GM13977 (cell line): ENCODE results near the gene DIPK1A.

Experiments used
- DNase-seq: peaks from one replicate; pipeline ENCODE4 v3.0.0; 2012; ENCODE audit warnings: low spot score
- in situ Hi-C: fragments of 300-500 bp; cut with MboI; formaldehyde crosslinking; loops from one replicate; pipeline ENCODE4 v1.12.0; 2022; ENCODE audit warnings: low sequenced_read_pairs, low pct_unique_long_range_greater_than_20kb, mixed read lengths, inconsistent platforms; ENCODE audit not compliant: unreplicated experiment
- TF ChIP-seq, protein P1 (sequence below): IDR thresholded peaks from 2 replicates; pipeline ENCODE4 v1.5.1; 2012; ENCODE audit warnings: mild to moderate bottlenecking, control low read depth; ENCODE audit not compliant: insufficient read depth; ENCODE audit errors: extremely low read depth, missing control alignments

Gene DIPK1A

DNA sequence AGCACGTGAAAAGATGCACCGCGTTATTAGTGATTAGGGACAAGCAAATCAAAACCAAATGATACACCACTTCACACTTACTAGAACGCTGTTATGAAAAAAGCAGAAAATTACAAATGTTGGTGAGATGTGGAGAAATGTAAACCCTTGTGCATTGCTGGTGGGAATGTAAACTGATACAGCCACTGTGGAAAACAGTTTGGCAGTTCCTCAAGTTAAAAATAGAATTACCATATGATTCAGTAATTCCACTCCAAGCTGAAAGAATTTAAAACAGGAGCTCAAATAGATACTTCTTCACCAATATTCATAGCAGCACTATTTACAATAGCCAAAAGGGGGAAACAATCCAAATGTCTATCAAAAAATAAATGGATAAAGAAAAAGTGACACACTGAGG is 166.1 kb downstream of the DIPK1A start:
- no peak for DNase-seq
- TF ChIP-seq, protein P1, sequence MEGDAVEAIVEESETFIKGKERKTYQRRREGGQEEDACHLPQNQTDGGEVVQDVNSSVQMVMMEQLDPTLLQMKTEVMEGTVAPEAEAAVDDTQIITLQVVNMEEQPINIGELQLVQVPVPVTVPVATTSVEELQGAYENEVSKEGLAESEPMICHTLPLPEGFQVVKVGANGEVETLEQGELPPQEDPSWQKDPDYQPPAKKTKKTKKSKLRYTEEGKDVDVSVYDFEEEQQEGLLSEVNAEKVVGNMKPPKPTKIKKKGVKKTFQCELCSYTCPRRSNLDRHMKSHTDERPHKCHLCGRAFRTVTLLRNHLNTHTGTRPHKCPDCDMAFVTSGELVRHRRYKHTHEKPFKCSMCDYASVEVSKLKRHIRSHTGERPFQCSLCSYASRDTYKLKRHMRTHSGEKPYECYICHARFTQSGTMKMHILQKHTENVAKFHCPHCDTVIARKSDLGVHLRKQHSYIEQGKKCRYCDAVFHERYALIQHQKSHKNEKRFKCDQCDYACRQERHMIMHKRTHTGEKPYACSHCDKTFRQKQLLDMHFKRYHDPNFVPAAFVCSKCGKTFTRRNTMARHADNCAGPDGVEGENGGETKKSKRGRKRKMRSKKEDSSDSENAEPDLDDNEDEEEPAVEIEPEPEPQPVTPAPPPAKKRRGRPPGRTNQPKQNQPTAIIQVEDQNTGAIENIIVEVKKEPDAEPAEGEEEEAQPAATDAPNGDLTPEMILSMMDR: no peak
- in situ Hi-C loops: no loop called here

DNA sequence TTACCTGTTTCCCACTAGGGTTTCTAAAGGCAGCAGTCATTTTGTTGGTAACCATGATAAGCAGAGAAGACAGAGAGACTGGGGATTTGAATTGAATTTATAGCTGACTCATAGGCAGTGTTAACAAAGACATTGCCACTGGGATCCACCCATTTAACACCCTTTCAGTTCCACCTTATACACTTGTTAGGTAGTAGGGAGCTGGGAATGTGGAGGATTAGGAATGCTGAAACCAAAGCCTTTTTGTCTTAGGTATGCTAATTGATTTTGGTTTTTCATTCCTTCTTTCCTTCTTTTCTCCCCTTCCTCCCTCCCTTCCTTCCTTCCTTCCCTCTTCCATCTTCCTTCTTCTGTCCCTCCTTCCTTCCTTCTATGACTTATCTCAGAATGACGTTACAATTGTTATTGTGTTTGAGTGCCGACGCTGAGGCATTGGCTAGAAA is 168.9 kb downstream of the DIPK1A start:
- in situ Hi-C loops: no loop called here
- DNase-seq: no peak
- TF ChIP-seq, protein P1: no peak
